NCI-H146 treated with DMSO at 0.1 percent for 48 hours (cell line): Measurements from ENCODE around the gene CCDC88B.
A peak's percentile ranks its signal among the peaks of the same experiment; 100 is the strongest.

ENCODE experiments used
- DNase-seq: peaks from one replicate; lab custom pipeline; 2025; ENCODE audit not compliant: unreplicated experiment; lab: John Stamatoyannopoulos, UW

Gene CCDC88B

GRCh38 chr11:64339754-64340408 lies at the start of gene CCDC88B:
TSS of gene CCDC88B (plus strand) at chr11:64340204. CDS start at chr11:64340267, 63 bp downstream.
- no peak for DNase-seq

DNA sequence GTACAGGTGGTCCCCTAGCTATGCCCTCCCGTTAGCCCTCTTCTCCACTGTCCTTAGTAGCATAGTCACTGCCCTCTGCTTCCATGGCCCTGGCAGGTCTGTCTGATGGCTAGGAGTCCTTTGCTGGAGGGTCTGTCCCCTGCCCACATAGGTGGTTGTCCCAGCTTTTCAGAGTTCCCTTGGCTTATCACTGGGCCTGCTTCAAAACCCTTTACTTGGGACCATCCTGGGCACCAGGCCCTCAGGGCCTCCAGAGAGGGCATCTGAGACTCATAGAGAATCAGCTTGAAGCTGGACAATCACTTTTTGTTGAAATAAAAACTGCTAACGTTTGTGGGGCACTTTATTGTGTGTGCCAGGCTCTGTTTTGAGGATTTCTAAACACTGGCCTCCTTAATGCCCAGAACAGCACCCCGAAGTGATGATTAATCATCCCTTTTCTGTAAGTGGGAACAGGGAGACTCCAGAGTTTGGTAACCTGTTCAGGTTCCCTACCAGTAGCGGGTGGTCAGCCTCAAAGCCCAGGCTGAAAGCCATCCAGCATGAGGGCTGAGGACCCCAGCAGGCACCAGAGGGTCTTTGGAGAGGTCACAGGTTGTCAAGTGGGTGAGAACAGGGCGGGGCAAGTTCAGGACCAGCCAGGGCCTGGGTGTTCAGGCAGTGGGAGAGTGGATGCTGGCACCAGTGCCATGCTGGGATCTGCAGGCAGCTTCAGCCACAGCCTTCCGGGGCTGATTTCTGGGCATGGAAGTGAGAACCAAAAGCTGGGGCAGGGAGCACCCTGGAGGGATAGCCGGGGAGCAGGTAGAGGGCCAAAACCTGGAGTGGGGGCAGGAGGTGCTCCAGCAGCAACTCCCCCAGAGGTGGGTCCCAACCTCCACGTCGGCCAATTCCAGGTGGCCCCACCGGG lies 49.4 kb upstream of the CCDC88B start:
- DNase-seq = no peak

- DNase-seq = no peak
These were observed 48.7 kb upstream of the CCDC88B start, which contains the start of gene KCNK4 for GRCh38 chr11:64291262-64291751. TSS of gene KCNK4 (plus strand) at chr11:64291302. CDS start at chr11:64293019, 1,717 bp downstream.

DNA sequence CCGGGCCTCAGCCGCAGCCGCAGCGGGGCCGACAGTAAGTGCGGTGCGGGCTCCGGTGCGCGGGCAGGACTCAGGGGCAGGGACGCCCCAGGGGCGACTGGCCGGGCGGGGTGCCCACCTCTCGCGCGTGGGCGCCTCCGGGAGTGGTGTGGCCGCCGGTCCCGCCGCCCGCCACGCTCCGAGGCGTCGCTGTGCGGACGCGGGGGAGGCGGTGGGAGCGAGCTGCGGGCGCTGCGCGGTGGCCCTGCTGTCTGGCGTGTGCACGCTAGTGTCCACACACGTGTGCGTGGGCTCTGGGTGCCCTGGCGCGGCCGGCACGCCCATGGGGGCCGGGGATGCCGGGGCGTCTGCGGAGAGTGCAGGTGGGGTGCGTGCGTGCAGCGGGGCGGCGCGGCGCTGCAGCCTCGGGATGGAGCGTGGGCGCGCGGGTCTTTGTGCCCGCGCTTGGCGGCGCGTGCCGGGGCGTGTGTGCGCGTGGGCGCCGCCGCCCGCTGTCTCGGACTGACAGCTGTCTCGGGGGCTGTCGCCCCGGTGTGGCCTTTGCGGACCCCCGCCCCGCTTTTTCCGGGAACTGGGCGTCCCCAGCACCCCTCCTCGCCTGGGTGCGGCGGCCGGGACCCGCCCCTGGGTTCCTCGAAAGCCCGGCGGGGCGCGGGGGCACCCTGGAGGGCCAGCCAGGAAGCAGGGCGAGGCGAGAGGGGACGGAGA lies 48.1 kb upstream of the CCDC88B start:
- DNase-seq = no peak

GRCh38 chr11:64292460-64293254 lies 47.3 kb upstream of the CCDC88B start:
- DNase-seq = no peak

GRCh38 chr11:64294774-64295173 lies 45.2 kb upstream of the CCDC88B start:
- DNase-seq = no peak

GRCh38 chr11:64295760-64296159 lies 44.2 kb upstream of the CCDC88B start:
- no peak for DNase-seq

- no peak for DNase-seq
These were observed 43.8 kb upstream of the CCDC88B start for GRCh38 chr11:64296236-64296635.

GRCh38 chr11:64296830-64297698 lies 42.9 kb upstream of the CCDC88B start:
- DNase-seq = no peak

DNA sequence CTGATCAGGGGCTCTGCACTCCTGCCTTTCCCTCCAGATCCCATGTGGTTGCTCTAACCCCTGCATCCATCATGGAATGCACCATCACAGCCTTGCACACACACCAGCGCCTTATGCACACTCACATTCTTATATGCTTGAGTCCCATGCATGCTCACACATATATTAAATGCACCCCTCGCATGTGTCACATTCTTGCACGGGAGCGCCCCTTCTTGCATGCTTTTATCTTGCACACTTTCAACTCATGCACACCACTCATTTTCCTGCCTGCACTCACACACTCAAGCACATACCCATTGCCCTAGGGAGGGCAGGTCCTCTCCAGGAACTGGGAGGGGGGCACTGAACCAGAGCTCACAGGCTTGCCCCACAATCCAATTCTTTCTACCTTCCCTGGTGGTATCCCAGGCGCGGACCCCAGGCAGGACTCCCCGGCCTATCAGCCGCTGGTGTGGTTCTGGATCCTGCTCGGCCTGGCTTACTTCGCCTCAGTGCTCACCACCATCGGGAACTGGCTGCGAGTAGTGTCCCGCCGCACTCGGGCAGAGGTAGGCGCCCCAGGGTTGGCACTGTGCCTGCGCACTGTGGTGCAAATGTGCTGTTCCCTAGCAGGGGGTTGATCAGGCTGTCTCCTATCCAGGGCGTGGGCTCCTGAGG lies 42.2 kb upstream of the CCDC88B start:
- DNase-seq = no peak

DNA sequence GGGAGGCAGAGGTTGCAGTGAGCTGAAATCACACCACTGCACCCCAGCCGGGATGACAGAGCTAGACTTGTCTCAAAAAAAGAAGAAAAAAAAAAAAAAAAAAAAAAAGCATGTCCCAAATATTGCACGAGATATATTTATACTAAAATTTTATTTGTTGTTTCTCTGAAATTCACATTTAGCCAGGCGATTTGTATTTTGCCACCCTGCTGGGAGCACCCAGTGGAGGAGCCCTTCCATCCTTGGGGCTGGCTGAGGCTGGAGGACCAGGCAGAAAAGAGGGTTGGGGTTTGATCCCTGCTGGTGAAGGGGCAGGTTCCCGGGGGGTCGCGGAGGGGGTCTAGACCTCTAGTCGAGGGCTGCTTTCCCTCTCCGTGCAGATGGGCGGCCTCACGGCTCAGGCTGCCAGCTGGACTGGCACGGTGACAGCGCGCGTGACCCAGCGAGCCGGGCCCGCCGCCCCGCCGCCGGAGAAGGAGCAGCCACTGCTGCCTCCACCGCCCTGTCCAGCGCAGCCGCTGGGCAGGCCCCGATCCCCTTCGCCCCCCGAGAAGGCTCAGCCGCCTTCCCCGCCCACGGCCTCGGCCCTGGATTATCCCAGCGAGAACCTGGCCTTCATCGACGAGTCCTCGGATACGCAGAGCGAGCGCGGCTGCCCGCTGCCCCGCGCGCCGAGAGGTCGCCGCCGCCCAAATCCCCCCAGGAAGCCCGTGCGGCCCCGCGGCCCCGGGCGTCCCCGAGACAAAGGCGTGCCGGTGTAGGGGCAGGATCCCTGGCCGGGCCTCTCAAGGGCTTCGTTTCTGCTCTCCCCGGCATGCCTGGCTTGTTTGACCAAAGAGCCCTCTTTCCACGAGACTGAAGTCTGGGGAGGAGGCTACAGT lies 40.8 kb upstream of the CCDC88B start:
- no peak for DNase-seq

DNA sequence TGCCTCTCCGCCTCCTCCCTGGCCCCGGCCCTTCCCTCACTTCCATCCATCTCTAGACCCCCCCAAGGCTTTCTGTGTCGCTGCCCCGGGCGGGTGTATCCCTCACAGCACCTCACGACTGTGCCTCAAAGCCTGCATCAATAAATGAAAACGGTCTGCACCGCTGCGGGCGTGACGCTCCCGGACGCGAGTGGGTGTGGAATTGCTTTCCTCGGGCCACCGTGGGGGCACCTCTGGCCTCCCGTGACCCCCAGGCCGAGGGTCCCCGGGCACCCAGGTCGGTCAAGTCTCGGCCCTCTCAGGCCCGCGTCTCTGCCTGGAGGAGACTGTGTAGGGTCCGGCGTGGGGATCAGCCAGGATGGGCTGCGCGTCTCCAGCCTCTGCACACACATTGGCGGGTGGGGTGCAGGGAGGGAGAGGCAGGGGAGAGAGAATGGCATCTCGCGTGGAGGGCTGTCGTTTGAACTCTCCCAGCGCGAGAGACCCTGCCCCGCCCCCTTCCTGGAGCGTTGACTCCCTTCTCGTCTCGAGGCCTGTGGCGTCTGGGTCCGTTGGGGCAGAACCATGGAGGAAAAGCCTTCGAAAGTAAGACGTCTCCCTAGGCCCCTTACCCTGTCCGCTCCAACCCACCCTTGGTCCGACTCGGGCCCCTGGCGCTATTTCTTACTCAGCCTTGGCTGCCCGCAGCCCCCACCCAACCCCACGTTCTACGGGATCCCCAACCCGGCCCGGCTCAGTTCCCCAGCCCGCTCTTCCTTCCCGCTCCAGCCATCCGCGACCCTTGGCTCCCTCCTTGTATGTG lies 40.0 kb upstream of the CCDC88B start, which contains the start of gene CATSPERZ:
TSS of gene CATSPERZ (plus strand) at position 512 of the 802 bp plus-strand sequence. CDS start at position 565, 53 bp downstream.
- DNase-seq = no peak

DNA sequence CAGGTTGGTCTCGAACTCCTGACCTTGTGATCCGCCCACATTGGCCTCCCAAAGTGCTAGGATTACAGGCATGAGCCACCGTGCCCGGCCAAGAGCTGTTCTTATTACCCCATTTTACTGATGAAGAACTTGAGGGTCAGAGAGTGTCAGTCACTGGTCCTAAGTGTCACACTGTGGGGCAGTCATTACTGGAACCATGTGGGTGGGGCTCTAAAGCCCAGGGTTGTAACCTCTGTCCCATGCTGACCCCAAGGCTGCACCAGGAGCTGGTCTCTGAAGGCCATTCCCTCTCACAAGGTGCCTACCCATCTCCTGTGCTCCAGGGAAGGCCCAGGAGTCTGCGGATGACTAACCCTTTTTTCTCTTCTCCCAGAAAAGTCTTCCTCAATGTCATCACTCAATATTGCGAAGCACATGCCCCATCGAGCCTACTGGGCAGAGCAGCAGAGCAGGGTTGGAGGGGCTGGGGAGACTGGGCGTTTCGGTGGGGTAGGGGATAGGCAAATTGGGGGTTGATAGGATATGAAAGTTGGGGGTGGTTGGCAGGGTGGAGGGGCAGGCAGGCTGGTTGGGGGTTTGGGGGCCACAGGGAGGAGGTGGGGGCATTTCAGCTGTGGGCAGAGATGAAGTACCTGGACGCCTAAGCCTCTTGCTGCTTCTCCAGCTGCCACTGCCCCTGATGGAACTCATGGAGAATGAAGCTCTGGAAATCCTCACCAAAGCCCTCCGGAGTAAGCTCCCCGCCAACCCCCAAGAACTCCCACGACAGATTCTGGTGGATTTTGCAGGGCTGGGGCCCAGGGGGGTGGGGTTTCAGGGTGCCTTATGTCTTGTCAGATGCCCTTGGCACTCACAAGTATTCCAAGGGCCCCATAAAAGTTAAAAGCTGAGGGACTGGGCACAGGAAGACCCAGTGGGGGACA lies 36.6 kb upstream of the CCDC88B start:
- no peak for DNase-seq

DNA sequence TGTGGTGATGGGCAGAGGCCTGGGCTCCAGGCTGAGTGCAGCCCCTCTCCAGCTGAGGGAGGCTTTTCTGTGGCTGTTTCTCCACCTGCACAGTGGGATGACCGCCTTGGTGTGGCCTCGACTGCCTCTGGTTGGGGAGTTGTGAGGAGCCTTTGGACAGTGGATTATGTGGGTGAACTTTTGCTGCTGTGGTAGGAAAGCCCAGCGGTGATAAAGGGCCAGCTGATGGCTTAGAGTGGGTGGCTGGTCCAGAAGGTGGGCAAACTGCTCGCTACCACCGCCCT lies 36.0 kb upstream of the CCDC88B start:
- no peak for DNase-seq

GRCh38 chr11:64304316-64305072 lies 35.5 kb upstream of the CCDC88B start:
- peak; percentile 80 for DNase-seq
